BLaER1 (cell line): ENCODE measurements around the gene BARX2.
"Not testable (repeated sequence)": the region's sequence is repeated elsewhere in the genome, so short reads cannot be mapped to it uniquely, and the experiment has no call there.

ENCODE experiments used
- H3K27ac ChIP-seq: shearing (Covaris generic); formaldehyde crosslinking; 2 replicates; pipeline ENCODE4 v1.8.1; 2022
- H3K27me3 ChIP-seq: shearing (Covaris generic); formaldehyde crosslinking; 2 replicates; pipeline ENCODE4 v1.8.1; 2022
- H3K36me3 ChIP-seq: shearing (Covaris generic); formaldehyde crosslinking; 2 replicates; pipeline ENCODE4 v1.8.1; 2022
- H3K4me1 ChIP-seq: shearing (Covaris generic); formaldehyde crosslinking; 2 replicates; pipeline ENCODE4 v1.8.1; 2022
- H3K4me2 ChIP-seq: shearing (Covaris generic); formaldehyde crosslinking; 2 replicates; pipeline ENCODE4 v1.8.1; 2022
- H3K4me3 ChIP-seq: shearing (Covaris generic); formaldehyde crosslinking; 2 replicates; pipeline ENCODE4 v1.8.1; 2022
- H3K9ac ChIP-seq: shearing (Covaris generic); formaldehyde crosslinking; 2 replicates; pipeline ENCODE4 v1.8.1; 2022
- H3K9me3 ChIP-seq: shearing (Covaris generic); formaldehyde crosslinking; 2 replicates; pipeline ENCODE4 v1.8.1; 2022
- H4K20me1 ChIP-seq: shearing (Covaris generic); formaldehyde crosslinking; 2 replicates; pipeline ENCODE4 v1.8.1; 2022
- Cebpa-rat ChIP-seq: shearing (Covaris generic); IDR thresholded peaks from 2 replicates; pipeline ENCODE4 v1.8.1; 2022

Gene BARX2, protein sequence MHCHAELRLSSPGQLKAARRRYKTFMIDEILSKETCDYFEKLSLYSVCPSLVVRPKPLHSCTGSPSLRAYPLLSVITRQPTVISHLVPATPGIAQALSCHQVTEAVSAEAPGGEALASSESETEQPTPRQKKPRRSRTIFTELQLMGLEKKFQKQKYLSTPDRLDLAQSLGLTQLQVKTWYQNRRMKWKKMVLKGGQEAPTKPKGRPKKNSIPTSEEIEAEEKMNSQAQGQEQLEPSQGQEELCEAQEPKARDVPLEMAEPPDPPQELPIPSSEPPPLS

DNA sequence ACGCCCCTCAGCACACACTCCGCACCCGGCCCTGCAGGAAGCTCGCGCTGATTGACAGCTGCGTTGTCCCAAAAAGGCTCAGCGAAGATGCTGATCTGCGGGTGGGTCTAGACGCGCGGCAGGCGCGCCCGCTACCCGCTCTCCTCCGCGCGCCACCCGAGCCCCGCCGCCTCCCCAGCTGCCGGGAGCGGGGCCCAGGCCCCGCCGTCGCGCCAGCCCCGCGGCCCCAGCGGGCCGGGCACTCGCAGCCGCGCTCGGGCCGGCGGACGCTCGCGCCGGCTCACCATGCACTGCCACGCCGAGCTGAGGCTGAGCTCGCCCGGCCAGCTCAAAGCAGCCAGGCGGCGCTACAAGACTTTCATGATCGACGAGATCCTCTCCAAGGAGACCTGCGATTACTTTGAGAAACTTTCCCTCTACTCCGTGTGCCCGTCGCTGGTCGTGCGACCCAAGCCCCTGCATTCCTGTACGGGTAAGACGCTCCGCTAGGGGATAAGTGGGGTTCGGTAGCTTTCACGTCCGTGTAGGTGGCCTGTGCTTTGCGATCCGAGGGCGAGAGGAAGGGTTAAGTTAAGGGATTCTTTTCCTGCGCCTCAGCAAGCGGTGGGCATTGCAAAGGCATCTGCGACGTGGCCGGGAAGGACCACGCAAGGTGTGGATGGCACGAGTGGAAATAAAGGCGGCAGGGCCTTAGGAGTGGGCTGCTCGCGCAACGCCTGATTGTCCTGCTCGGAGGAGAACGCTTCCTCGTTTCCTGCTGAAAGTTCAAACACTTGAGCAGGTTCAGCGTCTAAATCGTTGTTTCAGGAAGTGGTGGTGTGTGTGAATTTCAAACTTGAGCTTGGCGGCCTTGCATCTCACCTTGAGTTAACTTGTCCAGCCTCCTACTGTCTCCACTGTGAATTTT, at the start of gene BARX2:
Gene BARX2, plus strand, starts transcription at position 98 of the 907 bp plus-strand sequence. Its CDS starts 188 bp downstream, at position 286.
- H3K4me3 ChIP-seq: peak within 1 kb of the TSS; percentile 50

DNA sequence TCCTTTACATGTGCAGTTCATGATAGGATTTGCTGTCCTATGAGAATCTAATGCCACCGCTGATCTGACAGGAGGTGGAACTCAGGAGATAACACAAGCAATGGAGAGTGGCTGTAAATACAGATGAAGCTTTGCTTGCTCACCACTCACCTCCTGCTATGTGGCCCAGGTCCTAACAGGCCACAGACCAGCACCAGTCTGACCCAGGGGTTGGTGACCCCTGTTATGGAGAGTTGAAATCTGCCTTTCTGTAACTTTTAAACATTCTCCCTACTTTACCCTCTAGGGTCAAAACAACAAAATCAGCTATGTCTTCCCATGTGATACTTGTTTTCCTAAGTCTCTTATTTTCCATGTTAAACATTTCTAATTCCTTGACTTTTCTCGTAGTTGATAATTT, 48.7 kb upstream of the BARX2 start:
- Histone ChIP-seq H3K4me2 (no peak overlapping the region), H3K9ac (no peak overlapping the region), H3K36me3 (no peaks in the 10 kb centered on the region), H3K27me3 (no peaks in the 10 kb centered on the region), H3K4me1 (peaks cover 24% of the 10 kb centered on the region), H4K20me1 (no peaks in the 10 kb centered on the region), H3K4me3 (no peak overlapping the region), H3K27ac (no peak overlapping the region), H3K9me3 (no peaks in the 10 kb centered on the region)
- no peak for TF ChIP-seq Cebpa-rat

More for the DNA sequence above, at the start of gene BARX2:
- Histone ChIP-seq H3K36me3 (no peaks in the 10 kb centered on the region), H3K4me1 (no peaks in the 10 kb centered on the region), H3K4me2 (peak within 1 kb of the TSS; percentile 38; the same call in 1 of the 2 replicates), H3K27me3 (peaks cover 72% of the 10 kb centered on the region), H4K20me1 (no peaks in the 10 kb centered on the region; the same call in 1 of the 2 replicates), H3K9me3 (peaks cover 44% of the 10 kb centered on the region), H3K27ac (no peak within 1 kb of the TSS), H3K9ac (no peak within 1 kb of the TSS)
- no peak for TF ChIP-seq Cebpa-rat

DNA sequence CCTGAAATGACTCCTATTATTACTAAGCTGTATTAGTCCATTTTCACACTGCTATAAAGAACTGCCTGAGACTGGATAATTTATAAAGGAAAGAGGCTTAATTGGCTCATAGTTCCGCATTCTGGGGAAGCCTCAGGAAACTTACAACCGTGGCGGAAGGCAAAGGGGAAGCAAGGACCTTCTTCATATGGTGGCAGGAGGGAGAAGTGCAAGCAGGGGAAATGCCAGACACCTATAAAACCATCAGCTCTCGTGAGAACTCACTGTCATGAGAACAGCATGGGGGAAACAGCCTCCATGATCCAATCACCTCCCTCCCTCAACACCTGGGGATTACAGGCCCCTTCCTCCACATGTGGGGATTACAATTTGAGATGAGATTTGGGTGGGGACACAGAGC, 47.9 kb upstream of the BARX2 start:
- H3K27me3 ChIP-seq, H3K4me2 ChIP-seq, H3K27ac ChIP-seq, H3K36me3 ChIP-seq, H3K9ac ChIP-seq, H4K20me1 ChIP-seq, H3K4me3 ChIP-seq, H3K9me3 ChIP-seq: not testable (repeated sequence)
- H3K4me1 ChIP-seq: peaks cover 24% of the 10 kb centered on the region

DNA sequence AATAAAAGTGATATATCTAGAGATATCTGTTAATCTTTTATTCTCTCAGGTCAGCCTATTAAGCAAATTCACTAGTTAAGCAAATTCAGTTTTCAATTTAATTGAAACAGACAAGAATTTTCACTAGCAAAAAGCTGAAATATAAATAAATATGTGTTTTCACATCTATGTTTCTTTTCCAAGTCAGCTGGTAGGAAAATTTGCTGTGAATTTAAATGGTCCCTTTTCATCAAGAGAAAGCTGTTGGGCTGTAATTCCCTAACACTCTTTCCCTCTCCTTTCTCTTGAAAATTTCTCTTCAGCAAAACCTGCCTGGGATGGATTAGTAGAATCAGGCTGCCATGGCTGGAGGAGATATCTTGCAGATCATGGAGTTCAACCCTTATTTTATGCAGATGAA, 46.9 kb upstream of the BARX2 start:
- Histone ChIP-seq H4K20me1 (no peaks in the 10 kb centered on the region), H3K4me3 (no peak overlapping the region), H3K9me3 (no peaks in the 10 kb centered on the region), H3K4me1 (peaks cover 17% of the 10 kb centered on the region), H3K27ac (no peak overlapping the region), H3K9ac (no peak overlapping the region), H3K27me3 (no peaks in the 10 kb centered on the region), H3K36me3 (no peaks in the 10 kb centered on the region), H3K4me2 (no peak overlapping the region)
- TF ChIP-seq Cebpa-rat: no peak

DNA sequence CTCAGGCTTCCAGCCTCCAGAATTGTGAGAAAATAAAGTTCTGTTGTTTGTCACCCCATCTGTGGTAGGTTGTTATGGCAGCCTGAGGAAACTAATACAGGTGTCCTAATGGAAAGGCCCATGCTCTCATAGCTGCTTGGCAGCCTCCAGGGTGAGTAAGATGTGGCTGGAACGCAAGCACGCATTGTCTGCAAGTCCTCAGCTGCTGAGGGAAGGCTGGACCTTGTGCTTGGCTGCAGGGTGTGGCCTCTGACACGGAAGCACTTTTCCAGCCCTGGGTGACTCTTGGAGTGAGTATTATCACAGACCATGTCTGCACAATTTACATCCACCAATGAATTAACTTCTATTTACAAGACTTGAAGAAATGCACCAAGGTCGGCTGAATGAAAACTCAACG, 44.4 kb upstream of the BARX2 start:
- no peak for TF ChIP-seq Cebpa-rat
- Histone ChIP-seq H3K27ac (no peak overlapping the region), H3K4me3 (no peak overlapping the region), H3K4me1 (no peaks in the 10 kb centered on the region), H3K9me3 (no peaks in the 10 kb centered on the region), H4K20me1 (no peaks in the 10 kb centered on the region), H3K36me3 (no peaks in the 10 kb centered on the region), H3K4me2 (no peak overlapping the region), H3K27me3 (no peaks in the 10 kb centered on the region), H3K9ac (no peak overlapping the region)

DNA sequence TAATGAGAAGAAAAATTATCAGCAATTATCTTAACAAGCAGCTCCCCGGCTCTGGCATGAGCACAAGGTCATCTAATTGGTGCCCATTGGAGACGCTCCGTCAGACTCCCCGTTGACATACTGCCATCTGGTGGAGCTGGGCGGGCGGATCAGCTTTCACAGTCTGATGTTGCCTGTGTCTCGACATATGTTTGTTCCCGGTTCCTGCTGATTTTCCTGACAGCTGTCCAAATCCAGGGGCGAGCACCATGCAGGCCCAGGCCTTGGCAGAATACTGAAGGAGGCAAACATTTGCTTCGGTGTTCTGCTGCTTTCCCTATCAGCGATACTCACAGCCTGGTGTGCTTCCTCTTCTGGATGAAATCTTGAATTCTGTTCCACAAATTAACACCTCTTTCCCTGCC, 43.8 kb upstream of the BARX2 start:
- no peak for TF ChIP-seq Cebpa-rat
- Histone ChIP-seq H3K4me2 (no peak overlapping the region), H3K4me1 (no peaks in the 10 kb centered on the region), H3K36me3 (no peaks in the 10 kb centered on the region), H3K27me3 (no peaks in the 10 kb centered on the region), H3K9ac (no peak overlapping the region), H3K4me3 (no peak overlapping the region), H3K9me3 (no peaks in the 10 kb centered on the region), H4K20me1 (no peaks in the 10 kb centered on the region), H3K27ac (no peak overlapping the region)

DNA sequence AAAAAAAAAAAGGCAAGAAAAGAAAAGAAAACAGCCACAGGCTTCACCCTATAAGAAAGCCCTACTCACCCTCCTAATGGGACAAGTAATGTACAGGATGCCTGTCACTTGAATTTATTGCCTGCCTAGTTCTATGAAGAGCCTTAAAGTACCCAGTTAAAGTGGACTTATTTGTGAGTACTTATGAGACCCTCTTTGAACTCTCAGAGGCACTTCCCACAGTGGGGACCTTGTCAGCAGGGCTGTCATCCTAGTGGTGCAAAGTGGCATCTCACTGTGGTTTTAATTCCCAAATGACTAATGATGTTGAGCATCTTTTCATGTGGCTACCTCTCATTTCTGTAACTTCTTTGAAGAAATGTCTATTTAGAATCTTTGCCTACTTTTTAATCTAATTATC, 41.8 kb upstream of the BARX2 start:
- H3K36me3 ChIP-seq: no peaks in the 10 kb centered on the region
- no peak overlapping the region for H3K4me2 ChIP-seq
- no peaks in the 10 kb centered on the region for H3K27me3 ChIP-seq
- no peak overlapping the region for H3K4me3 ChIP-seq
- H3K9me3 ChIP-seq: no peaks in the 10 kb centered on the region
- TF ChIP-seq Cebpa-rat: no peak
- H3K9ac ChIP-seq: no peak overlapping the region
- H3K4me1 ChIP-seq: no peaks in the 10 kb centered on the region
- no peaks in the 10 kb centered on the region for H4K20me1 ChIP-seq
- no peak overlapping the region for H3K27ac ChIP-seq

DNA sequence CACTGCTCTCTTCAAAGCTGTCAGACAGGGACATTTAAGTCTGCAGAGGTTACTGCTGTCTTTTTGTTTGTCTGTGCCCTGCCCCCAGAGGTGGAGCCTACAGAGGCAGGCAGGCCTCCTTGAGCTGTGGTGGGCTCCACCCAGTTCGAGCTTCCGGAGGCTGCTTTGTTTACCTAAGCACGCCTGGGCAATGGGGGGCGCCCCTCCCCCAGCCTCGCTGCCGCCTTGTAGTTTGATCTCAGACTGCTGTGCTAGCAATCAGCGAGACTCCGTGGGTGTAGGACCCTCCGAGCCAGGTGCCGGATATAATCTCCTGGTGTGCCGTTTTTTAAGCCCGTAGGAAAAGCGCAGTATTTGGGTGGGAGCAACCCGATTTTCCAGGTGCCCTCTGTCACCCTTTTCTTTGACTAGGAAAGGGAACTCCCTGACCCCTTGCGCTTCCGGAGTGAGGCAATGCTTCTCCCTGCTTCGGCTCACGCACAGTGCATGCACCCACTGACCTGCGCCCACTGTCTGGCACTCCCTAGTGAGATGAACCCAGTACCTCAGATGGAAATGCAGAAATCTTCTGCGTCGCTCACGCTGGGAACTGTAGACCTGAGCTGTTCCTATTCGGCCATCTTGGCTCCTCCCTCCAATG, 31.2 kb upstream of the BARX2 start:
- not testable (repeated sequence) for H3K27me3 ChIP-seq, H3K4me2 ChIP-seq, H3K36me3 ChIP-seq, H3K9me3 ChIP-seq, H3K27ac ChIP-seq, H3K4me1 ChIP-seq, H3K9ac ChIP-seq, H3K4me3 ChIP-seq, H4K20me1 ChIP-seq

DNA sequence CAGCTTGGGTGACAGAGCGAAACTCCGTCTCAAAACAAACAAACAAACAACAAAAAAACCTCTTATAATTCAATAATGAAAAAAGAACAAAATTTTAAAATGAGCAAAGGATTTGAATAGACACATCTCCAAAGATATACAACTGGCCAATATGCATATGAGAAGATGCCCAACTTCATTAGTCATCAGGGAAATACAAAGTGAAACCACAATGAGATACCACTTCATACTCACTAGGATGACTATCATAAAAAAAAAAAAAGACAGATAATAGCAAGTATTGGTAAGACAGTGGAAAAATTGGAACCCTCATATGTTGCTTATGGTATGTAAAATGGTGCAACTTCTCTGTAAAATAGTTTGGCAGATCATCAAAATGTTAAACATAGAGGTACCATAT, 28.7 kb upstream of the BARX2 start:
- H3K9ac ChIP-seq: no peak overlapping the region

DNA sequence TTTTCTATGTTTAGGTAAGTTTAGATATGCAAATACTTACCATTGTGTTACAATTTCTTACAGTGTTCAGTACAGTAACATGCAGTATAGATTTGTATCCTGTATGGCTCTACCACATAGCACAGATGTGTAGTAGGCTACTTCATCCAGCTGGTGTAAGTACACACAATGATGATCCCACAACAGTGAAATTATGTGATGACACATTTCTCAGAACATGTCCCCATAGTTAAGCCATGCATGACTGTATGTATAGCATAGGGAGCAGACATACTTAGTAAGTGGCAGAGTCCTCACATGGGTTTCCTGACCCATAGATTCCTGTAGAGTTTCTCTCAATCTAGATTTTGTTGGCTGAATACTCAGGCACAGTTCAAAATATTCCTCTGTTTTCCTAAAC, 26.8 kb upstream of the BARX2 start:
- Histone ChIP-seq H3K4me1 (no peaks in the 10 kb centered on the region), H4K20me1 (no peaks in the 10 kb centered on the region), H3K4me3 (no peak overlapping the region), H3K9ac (no peak overlapping the region), H3K36me3 (no peaks in the 10 kb centered on the region), H3K27ac (no peak overlapping the region), H3K27me3 (no peaks in the 10 kb centered on the region), H3K4me2 (no peak overlapping the region), H3K9me3 (no peaks in the 10 kb centered on the region)
- TF ChIP-seq Cebpa-rat: no peak

More for the DNA sequence above, 28.7 kb upstream of the BARX2 start:
- H3K9me3 ChIP-seq: no peaks in the 10 kb centered on the region
- H3K4me3 ChIP-seq: no peak overlapping the region
- TF ChIP-seq Cebpa-rat: no peak
- H3K27ac ChIP-seq: no peak overlapping the region
- no peaks in the 10 kb centered on the region for H4K20me1 ChIP-seq
- no peak overlapping the region for H3K4me2 ChIP-seq
- H3K27me3 ChIP-seq: no peaks in the 10 kb centered on the region
- no peaks in the 10 kb centered on the region for H3K4me1 ChIP-seq
- no peaks in the 10 kb centered on the region for H3K36me3 ChIP-seq
